HG02840 (cell line): ENCODE data around the gene ACAP2.

Experiments used
- ATAC-seq: cut with Tn5 transposase; IDR thresholded peaks from one replicate; pipeline ENCODE4 v1.9.1; 2021; ENCODE audit warnings: mild to moderate bottlenecking, moderate library complexity, moderate number of reproducible peaks; ENCODE audit not compliant: unreplicated experiment, low FRiP score

ACAP2 gene

GRCh38 chr3:195263193-195263924 is 179.5 kb downstream of the ACAP2 start:
- ATAC-seq = no peak

- no peak for ATAC-seq
Measured at GRCh38 chr3:195261925-195262324, 180.9 kb downstream of the ACAP2 start.

- no peak for ATAC-seq
Measured at GRCh38 chr3:195260280-195260905, 182.4 kb downstream of the ACAP2 start.

- ATAC-seq = peak; percentile 73
Measured at GRCh38 chr3:195259475-195260279, 183.1 kb downstream of the ACAP2 start.

- ATAC-seq = no peak
Measured at GRCh38 chr3:195259154-195259474, 183.7 kb downstream of the ACAP2 start.

- ATAC-seq = no peak
Measured at GRCh38 chr3:195258449-195259153, 184.2 kb downstream of the ACAP2 start.

GRCh38 chr3:195257454-195258448 is 185.1 kb downstream of the ACAP2 start:
- ATAC-seq = no peak

GRCh38 chr3:195256639-195257453 is 186.0 kb downstream of the ACAP2 start:
- no peak for ATAC-seq

- ATAC-seq = no peak
Measured at GRCh38 chr3:195255571-195256501, 187.0 kb downstream of the ACAP2 start.

GRCh38 chr3:195255176-195255500 is 187.7 kb downstream of the ACAP2 start:
- ATAC-seq = no peak

- no peak for ATAC-seq
Measured at GRCh38 chr3:195254454-195255175, 188.2 kb downstream of the ACAP2 start.

GRCh38 chr3:195253923-195254432 is 188.8 kb downstream of the ACAP2 start:
- no peak for ATAC-seq

GRCh38 chr3:195251336-195252065 is 191.3 kb downstream of the ACAP2 start:
- no peak for ATAC-seq

GRCh38 chr3:195250473-195251251 is 192.2 kb downstream of the ACAP2 start:
- no peak for ATAC-seq

- ATAC-seq = no peak
Measured at GRCh38 chr3:195249858-195250464, 192.9 kb downstream of the ACAP2 start.
